ENCODE data around the gene SPECC1L. TPM values are rescaled to one million over a fixed set of nuclear protein-coding genes. Genes with fewer than 3 reads are reported as not detected.

Gene SPECC1L
- total and polyA plus RNA-seq, 2 of the 8 experiments (the other 6 are each of a cell fraction or from before 2014, with no cell fraction given): 15.7 to 61.6 TPM

DNA sequence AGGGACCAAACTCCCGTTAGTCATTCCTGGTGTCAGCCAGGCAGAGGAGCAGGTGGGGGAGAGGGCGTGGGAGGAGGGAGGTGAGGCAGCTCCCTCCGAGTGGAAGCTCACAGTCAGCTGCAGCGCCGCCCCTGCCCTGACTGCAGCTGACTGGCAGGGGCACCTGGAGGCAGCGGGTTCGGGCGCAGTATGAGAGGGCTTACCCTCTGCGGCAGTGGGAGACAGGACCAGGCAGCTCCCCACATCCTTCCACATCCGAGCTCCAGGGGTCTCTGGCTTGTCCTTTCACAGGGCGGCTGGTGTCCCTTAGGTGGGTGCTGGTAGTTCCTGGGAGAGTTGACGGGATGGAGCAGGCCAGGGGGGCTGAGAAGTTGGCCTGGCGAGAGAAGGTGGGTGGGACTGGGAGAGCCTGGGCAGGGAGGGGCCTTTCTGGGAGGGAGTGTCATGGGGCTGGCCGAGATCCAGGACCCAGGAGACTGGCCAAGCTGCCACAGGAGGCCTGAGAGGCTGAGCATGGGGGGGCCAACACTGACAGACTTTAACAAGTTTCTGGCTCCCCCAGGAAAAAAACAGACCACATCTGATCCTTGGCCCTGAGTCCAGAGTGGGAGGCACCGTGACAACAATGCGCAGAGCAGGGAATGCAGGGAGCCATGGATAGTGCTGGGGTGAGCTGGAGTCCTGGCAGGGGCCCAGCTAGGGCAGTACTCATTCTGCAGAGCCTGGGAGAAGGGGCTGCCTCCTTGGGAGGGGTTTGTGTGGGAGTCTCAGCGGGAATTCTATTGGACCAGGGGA, 161.6 kb downstream of the SPECC1L start:
- Histone ChIP-seq H2AK5ac (ENCODE audit: low read depth, low read length) (no peak overlapping the region), H2BK15ac (ENCODE audit: low read length) (no peak overlapping the region), H3K18ac (ENCODE audit: extremely low read depth, low read length) (no peak overlapping the region), H3K4ac (replicated peaks; ENCODE audit: insufficient read length, low read depth, low read length) (no peak overlapping the region), H3K36me3 (ENCODE audit: control insufficient read depth in 2 of 4, insufficient read depth in 4 of 4, low read length in 3 of 4) (no peaks in the 10 kb centered on the region), H3K9ac (replicated peaks in 1 of 4; ENCODE audit: extremely low read depth in 1 of 4, low read depth in 3 of 4, low read length in 3 of 4) (no peak overlapping the region), H3K23ac (ENCODE audit: insufficient read length) (no peak overlapping the region), H3K4me2 (ENCODE audit: insufficient read depth in 1 of 2, low read depth in 2 of 2, low read length in 2 of 2) (no peak overlapping the region), H3K79me1 (ENCODE audit: low read depth, low read length) (no peaks in the 10 kb centered on the region), H2BK120ac (replicated peaks; ENCODE audit: low read depth, low read length) (no peak overlapping the region), H4K91ac (replicated peaks; ENCODE audit: insufficient read length, low read length) (no peak overlapping the region), H3K27me3 (replicated peaks in 1 of 4; ENCODE audit: control insufficient read depth in 3 of 4, extremely low read depth in 1 of 4, insufficient read depth in 3 of 4, low read length in 3 of 4) (no peaks in the 10 kb centered on the region; a peak in 1 of 7 replicates), H4K8ac (ENCODE audit: extremely low read depth, insufficient read depth, low read length) (peak overlapping the region; percentile 66; the same call in 1 of the 2 replicates), H3K14ac (ENCODE audit: insufficient read length) (no peak overlapping the region), H3K23me2 (ENCODE audit: low read depth, low read length) (no peaks in the 10 kb centered on the region), H4K20me1 (replicated peaks in 1 of 2; ENCODE audit: control insufficient read depth in 1 of 2, insufficient read depth in 2 of 2, low read length in 2 of 2) (no peaks in the 10 kb centered on the region), H3K4me3 (ENCODE audit: extremely low read depth in 1 of 4, insufficient read depth in 2 of 4, low read depth in 3 of 4, low read length in 4 of 4) (no peak overlapping the region), H3K79me2 (ENCODE audit: control insufficient read depth in 1 of 2, insufficient read depth in 2 of 2, low read length in 2 of 2) (no peaks in the 10 kb centered on the region), H3K56ac (replicated peaks; ENCODE audit: insufficient read length, low read depth, low read length) (no peak overlapping the region), H3K9me3 (ENCODE audit: insufficient read depth in 2 of 2, low read depth in 1 of 2, low read length in 1 of 2) (no peaks in the 10 kb centered on the region), H4K5ac (ENCODE audit: insufficient read length, low read depth, low read length) (no peak overlapping the region), H2BK12ac (ENCODE audit: low read depth, low read length) (no peak overlapping the region; the same call in 1 of the 2 replicates), H2BK5ac (ENCODE audit: low read depth, low read length) (no peak overlapping the region), H2BK20ac (ENCODE audit: low read length) (no peak overlapping the region), H3K27ac (ENCODE audit: low read depth, low read length) (no peak overlapping the region), H2AFZ (ENCODE audit: low read length) (no peak overlapping the region), H3K4me1 (replicated peaks in 1 of 4; ENCODE audit: control insufficient read depth in 3 of 4, insufficient read depth in 4 of 4, low read length in 3 of 4) (peaks cover 4 to 7% (median 6%) of the 10 kb centered on the region in 4 experiments; a peak in 6 of 7 replicates)
- POLR2A ChIA-PET (ENCODE audit: partially characterized antibody): interaction anchor here (0.8 kb wide), 1 partner anchor 14 kb away, joined by 3 read pairs; no protein-coding TSS in a partner anchor
- FAIRE-seq (no peak), DNase-seq (ENCODE audit: low read depth in 1 of 2, low spot score in 2 of 2) (no peak)
- CTCF ChIA-PET (ENCODE audit: partially characterized antibody): interaction anchor here (0.6 to 10.8 kb wide), 9 partner anchors 12 to 89 kb away, joined by 3 to 114 read pairs (median 4); no protein-coding TSS in a partner anchor
- 78% methylated on average over 15 of the region's 17 CpGs; no CpG with 5 or more reads in 1 of the 2 experiments for WGBS, 2 experiments (ENCODE audit: extremely low coverage in 1 of 2, insufficient coverage in 1 of 2, insufficient read length in 1 of 2, insufficient replicate concordance in 2 of 2, low coverage in 1 of 2, low lambda C conversion rate in 2 of 2, missing lambda C conversion rate in 1 of 2)
- TF ChIP-seq SUZ12 (IDR thresholded peaks at IDR 0.05; ENCODE audit: low read length): no peak
- TF ChIP-seq CREB1 (IDR thresholded peaks at IDR 0.05): no peak
- no peak for TF ChIP-seq POLR2A (IDR thresholded peaks at IDR 0.05; ENCODE audit: control extremely low read depth in 1 of 2, low read depth in 2 of 2, low read length in 2 of 2)
- TF ChIP-seq NRF1 (IDR thresholded peaks at IDR 0.05; ENCODE audit: low read depth, low read length): no peak
- no peak for TF ChIP-seq CHD2 (IDR thresholded peaks at IDR 0.05; ENCODE audit: low read length)
- TF ChIP-seq EGR1 (IDR thresholded peaks at IDR 0.05; ENCODE audit: borderline replicate concordance, low read depth, low read length): no peak
- TF ChIP-seq SRF (IDR thresholded peaks at IDR 0.05; ENCODE audit: low read depth, low read length): no peak
- no peak for TF ChIP-seq SP2 (IDR thresholded peaks at IDR 0.05; ENCODE audit: low read length)
- TF ChIP-seq CBX5 (IDR thresholded peaks at IDR 0.05; ENCODE audit: low read depth, low read length): no peak
- no peak for TF ChIP-seq GABPA (IDR thresholded peaks at IDR 0.05; ENCODE audit: borderline replicate concordance, insufficient read depth, low read length)
- TF ChIP-seq PHF8 (conservative IDR thresholded peaks at IDR 0.05; ENCODE audit: low read depth, low read length): no peak
